HL-60 (cell line): ENCODE measurements around the gene SAC3D1.

Experiments
- CTCF ChIP-seq: IDR thresholded peaks from one replicate; pipeline ENCODE4 v1.5.1; 2011; ENCODE audit warnings: low read length, control low read depth, inconsistent platforms; ENCODE audit not compliant: insufficient read depth
- GABPA ChIP-seq: IDR thresholded peaks from 2 replicates; pipeline ENCODE4 v1.6.1; 2012; ENCODE audit warnings: low read depth
- POLR2AphosphoS5 ChIP-seq: IDR thresholded peaks from 2 replicates; pipeline ENCODE4 v1.6.1; 2012; ENCODE audit warnings: low read depth
- REST ChIP-seq: IDR thresholded peaks from 2 replicates; pipeline ENCODE4 v1.6.1; 2012; ENCODE audit warnings: low read depth; ENCODE audit not compliant: insufficient replicate concordance
- SPI1 ChIP-seq: IDR thresholded peaks from 2 replicates; pipeline ENCODE4 v1.6.1; 2012; ENCODE audit warnings: low read depth, mild to moderate bottlenecking, borderline replicate concordance

GRCh38 chr11:65078151-65078550, 37.1 kb downstream of the SAC3D1 start:
- TF ChIP-seq POLR2AphosphoS5 (no peak), CTCF (peak; percentile 82), GABPA (no peak), REST (no peak), SPI1 (no peak)
